Spleen (tissue), 11 donors: Measurements from ENCODE around the gene LIAS. TPM values are rescaled to one million over a fixed set of nuclear protein-coding genes. Genes with fewer than 3 reads are reported as not detected.

Experiments used
- DNase-seq: peaks from one replicate; pipeline ENCODE4 v3.0.0-alpha.2; 2020
- H3K27ac ChIP-seq, 8 donors: fragments of 200-600 bp; sonication (generic) in 7 of 8; 1 replicate in 4 of 8; 2 replicates in 4 of 8; pipeline versions ENCODE4 v1.5.0 to v1.8.0; 2016 to 2021; ENCODE audit warnings: inconsistent platforms in 4 of 8, mild to moderate bottlenecking in 4 of 8, moderate library complexity in 1 of 8
- H3K27me3 ChIP-seq, 7 donors: fragments of 200-600 bp; sonication (generic) in 6 of 7; replicated peaks in 1 of 7; 1 replicate in 4 of 7; 2 replicates in 3 of 7; pipeline versions ENCODE4 v1.5.0 to v1.8.0; 2016 to 2021; ENCODE audit warnings: inconsistent platforms in 3 of 7, mild to moderate bottlenecking in 1 of 7
- H3K36me3 ChIP-seq, 6 donors: fragments of 200-600 bp; sonication (generic) in 5 of 6; 1 replicate in 4 of 6; 2 replicates in 2 of 6; pipeline versions ENCODE4 v1.5.0 to v1.8.0; 2016 to 2021; ENCODE audit warnings: inconsistent platforms in 2 of 6
- H3K4me1 ChIP-seq, 6 donors: fragments of 200-600 bp; sonication (generic) in 5 of 6; 1 replicate in 3 of 6; 2 replicates in 3 of 6; pipeline versions ENCODE4 v1.5.0 to v1.8.0; 2016 to 2021; ENCODE audit warnings: inconsistent platforms in 3 of 6
- H3K4me3 ChIP-seq, 8 donors: fragments of 200-600 bp; sonication (generic) in 7 of 8; 1 replicate in 4 of 8; 2 replicates in 4 of 8; pipeline versions ENCODE4 v1.5.0 to v1.8.0; 2016 to 2021; ENCODE audit warnings: inconsistent platforms in 4 of 8, mild to moderate bottlenecking in 4 of 8, moderate library complexity in 2 of 8
- H3K9me3 ChIP-seq, 8 donors: fragments of 200-600 bp; sonication (generic) in 7 of 8; 1 replicate in 4 of 8; 2 replicates in 4 of 8; pipeline versions ENCODE4 v1.5.0 to v1.8.0; 2016 to 2021; ENCODE audit warnings: inconsistent platforms in 4 of 8
- POLR2A ChIP-seq, 3 donors: fragments of 450-650 bp; IDR thresholded peaks; one replicate each; pipeline ENCODE4 v1.5.1; 2017; ENCODE audit warnings: antibody characterized with exemption in 3 of 3, mild to moderate bottlenecking in 1 of 3
- POLR2AphosphoS5 ChIP-seq, 3 donors: sonication (generic); formaldehyde crosslinking; IDR thresholded peaks; one replicate each; pipeline ENCODE4 v1.5.1; 2017; ENCODE audit warnings: antibody characterized with exemption in 3 of 3
- WGBS, 5 donors: extraction: QIAGEN DNeasy Blood & Tissue Kit in 3 of 5; methylation state at CpG; one replicate each; pipeline versions ENCODE4 v1.1.5 to v1.1.7; 2013 to 2018; 5-methylcytosine and 5-hydroxymethylcytosine counted together
- intact Hi-C: fragments of 100-400 bp; cut with DNase I; formaldehyde crosslinking; loops from one replicate; pipeline ENCODE4 v1.15.0; 2023; ENCODE audit warnings: low total_unique reads
- polyA plus RNA-seq, 3 donors: library from polyadenylated mRNA; stranded (reverse); fragments of 200-250 nt; gene quantifications; one replicate each; pipeline ENCODE4 v1.2.1, GENCODE V29; 2013
- total RNA-seq, 7 donors: library from RNA; depleted of rRNA in 3 of 7; stranded (reverse); fragments of >200 nt in 3 of 7; fragmentation: NEBNext Ultra II Directional in 4 of 7; extraction: Animal tissue kit (Norgen Biotek cat#: 25700) in 4 of 7; gene quantifications; one replicate each; pipeline versions ENCODE4 v1.1.0 to v1.2.1, GENCODE V29; 2016 to 2021
- TF ChIP-seq, protein P1 (sequence below), 11 experiments: fragments of 200-600 bp in 7 of 11; fragments of 450-650 bp in 4 of 11; sonication (generic) in 4 of 11; IDR thresholded peaks in 8 of 11; conservative IDR thresholded peaks in 3 of 11; 1 replicate in 7 of 11; 2 replicates in 4 of 11; pipeline versions ENCODE4 v1.4.0 to v1.8.0; 2016 to 2021; ENCODE audit warnings: antibody characterized with exemption in 11 of 11, inconsistent platforms in 4 of 11, mild to moderate bottlenecking in 1 of 11
- donor health status: healthy with polysubstance abuse.
- donor health status: DM: no; HTN: no; CAD: no; lungs with moderate emphysema.
- donor health status: DM: no; HTN: no; CAD: no.
- donor health status: Bipolar disorder and iron deficiency.
- donor health status: healthy.
- donor health status: DM: no; HTN: no; CAD: no.
- donor health status: DM: yes; HTN: yes; CAD: no.

Gene LIAS
- total and polyA plus RNA-seq, 10 donors = 8.0 to 21.7 (median 16.1) TPM

DNA sequence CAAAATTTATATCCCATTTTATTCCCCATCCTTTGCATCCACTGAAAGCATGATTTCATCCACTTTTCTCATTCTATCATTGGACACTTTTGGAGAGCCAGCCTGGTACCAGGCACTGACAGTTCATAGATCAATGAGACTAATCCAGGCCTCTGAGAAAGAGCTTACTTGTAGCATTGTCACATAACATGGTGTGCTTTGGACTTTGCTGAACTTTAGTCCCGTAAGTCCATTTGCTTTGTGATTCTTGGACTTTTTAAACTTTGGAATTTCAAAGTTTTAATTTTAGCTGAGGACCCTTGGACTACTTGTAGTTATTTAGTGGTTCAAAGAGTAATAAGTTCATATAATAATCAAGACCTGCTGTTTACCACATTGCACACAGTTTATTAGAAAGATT, 11.5 kb downstream of the LIAS start:
- no peaks in the 10 kb centered on the region for H3K9me3 ChIP-seq
- TF ChIP-seq POLR2AphosphoS5 (IDR thresholded peaks at IDR 0.05) (no peak), POLR2A (IDR thresholded peaks at IDR 0.05) (no peak)
- TF ChIP-seq, protein P1, sequence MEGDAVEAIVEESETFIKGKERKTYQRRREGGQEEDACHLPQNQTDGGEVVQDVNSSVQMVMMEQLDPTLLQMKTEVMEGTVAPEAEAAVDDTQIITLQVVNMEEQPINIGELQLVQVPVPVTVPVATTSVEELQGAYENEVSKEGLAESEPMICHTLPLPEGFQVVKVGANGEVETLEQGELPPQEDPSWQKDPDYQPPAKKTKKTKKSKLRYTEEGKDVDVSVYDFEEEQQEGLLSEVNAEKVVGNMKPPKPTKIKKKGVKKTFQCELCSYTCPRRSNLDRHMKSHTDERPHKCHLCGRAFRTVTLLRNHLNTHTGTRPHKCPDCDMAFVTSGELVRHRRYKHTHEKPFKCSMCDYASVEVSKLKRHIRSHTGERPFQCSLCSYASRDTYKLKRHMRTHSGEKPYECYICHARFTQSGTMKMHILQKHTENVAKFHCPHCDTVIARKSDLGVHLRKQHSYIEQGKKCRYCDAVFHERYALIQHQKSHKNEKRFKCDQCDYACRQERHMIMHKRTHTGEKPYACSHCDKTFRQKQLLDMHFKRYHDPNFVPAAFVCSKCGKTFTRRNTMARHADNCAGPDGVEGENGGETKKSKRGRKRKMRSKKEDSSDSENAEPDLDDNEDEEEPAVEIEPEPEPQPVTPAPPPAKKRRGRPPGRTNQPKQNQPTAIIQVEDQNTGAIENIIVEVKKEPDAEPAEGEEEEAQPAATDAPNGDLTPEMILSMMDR (IDR thresholded peaks at IDR 0.05 in 8 of 11, conservative IDR thresholded peaks at IDR 0.05 in 3 of 11) = no peak
- intact Hi-C loops = no loop called here
- WGBS, 5 donors = 89 to 100% (median 96%) methylated on average over 1 of the region's 1 CpG
- peaks cover 0 to 74% (median 25%) of the 10 kb centered on the region in 6 donors for H3K36me3 ChIP-seq
- no peak overlapping the region for H3K4me3 ChIP-seq
- peak overlapping the region in 3 of 8 donors; percentile 62 to 64 (median 63) for H3K27ac ChIP-seq
- H3K4me1 ChIP-seq = peaks cover 0 to 13% (median 8%) of the 10 kb centered on the region in 6 donors
- DNase-seq = no peak
- no peaks in the 10 kb centered on the region for H3K27me3 ChIP-seq

DNA sequence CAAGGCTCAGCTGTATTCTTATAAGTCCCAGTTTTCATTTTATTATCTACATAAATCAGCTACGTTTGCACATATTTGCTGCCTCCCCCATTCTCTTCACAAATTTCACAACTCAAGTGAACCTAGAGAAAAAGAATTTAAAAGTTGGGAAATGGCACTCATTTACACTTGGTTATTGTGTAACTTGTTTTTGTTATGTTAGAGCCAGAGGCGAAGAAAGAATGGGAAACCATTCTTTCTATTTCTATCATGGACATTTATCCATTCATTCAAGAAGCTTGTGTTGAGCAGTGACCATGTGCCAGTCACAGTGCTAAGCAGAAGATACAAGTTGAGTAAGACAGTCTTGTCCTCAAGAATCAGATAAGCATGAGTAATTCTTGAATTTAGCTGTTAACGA, 13.5 kb downstream of the LIAS start:
- TF ChIP-seq, protein P1 (IDR thresholded peaks at IDR 0.05 in 8 of 11, conservative IDR thresholded peaks at IDR 0.05 in 3 of 11) = no peak
- TF ChIP-seq POLR2A (IDR thresholded peaks at IDR 0.05) (no peak), POLR2AphosphoS5 (IDR thresholded peaks at IDR 0.05) (no peak)
- WGBS, 5 donors = 80 to 92% (median 88%) methylated on average over 3 of the region's 3 CpGs
- intact Hi-C loops = no loop called here
- Histone ChIP-seq H3K4me3 (no peak overlapping the region), H3K36me3 (peaks cover 0 to 74% (median 21%) of the 10 kb centered on the region in 6 donors), H3K9me3 (no peaks in the 10 kb centered on the region), H3K27ac (no peak overlapping the region), H3K27me3 (no peaks in the 10 kb centered on the region), H3K4me1 (peaks cover 0 to 13% (median 8%) of the 10 kb centered on the region in 6 donors)
- no peak for DNase-seq

DNA sequence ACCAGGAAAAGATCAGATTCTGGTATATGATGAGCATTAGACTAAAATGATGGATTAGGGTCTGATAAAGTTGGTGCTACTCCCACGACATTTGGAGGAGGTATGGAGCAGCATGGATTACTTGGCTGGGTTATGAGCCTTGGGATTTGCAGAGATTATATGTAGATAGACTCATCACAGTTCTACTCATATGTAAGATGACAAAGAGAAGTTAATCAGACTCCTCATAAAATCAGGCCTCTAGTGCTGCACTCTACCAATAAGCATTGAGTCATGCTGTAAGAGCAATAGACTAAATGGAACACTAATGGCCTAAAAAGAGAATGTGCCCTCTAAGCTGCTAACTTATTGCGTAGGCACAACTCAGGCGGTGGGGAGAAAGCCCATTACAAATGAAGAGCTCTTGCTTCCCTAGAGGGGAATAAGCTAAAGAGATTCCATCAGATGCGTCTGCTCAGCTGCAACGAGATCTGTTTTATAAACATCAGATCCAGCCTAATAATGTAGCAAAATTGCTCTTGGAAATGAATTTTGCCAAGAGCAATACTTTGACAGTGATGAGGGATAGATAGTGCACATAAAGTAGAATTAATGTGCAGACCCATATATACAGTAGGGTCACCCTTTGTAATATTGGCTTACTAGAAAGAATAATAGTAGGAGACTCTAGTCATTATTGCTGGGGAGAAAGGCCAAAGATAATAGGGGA, 17.5 kb downstream of the LIAS start:
- Histone ChIP-seq H3K36me3 (peaks cover 0 to 68% (median 22%) of the 10 kb centered on the region in 6 donors), H3K27me3 (no peaks in the 10 kb centered on the region), H3K4me1 (peaks cover 0 to 5% (median 0%) of the 10 kb centered on the region in 6 donors), H3K9me3 (no peaks in the 10 kb centered on the region), H3K27ac (no peak overlapping the region), H3K4me3 (no peak overlapping the region)
- WGBS, 5 donors = 75 to 97% (median 92%) methylated on average over 5 of the region's 5 CpGs
- intact Hi-C loops = no loop called here
- no peak for DNase-seq
- TF ChIP-seq, protein P1 (IDR thresholded peaks at IDR 0.05 in 8 of 11, conservative IDR thresholded peaks at IDR 0.05 in 3 of 11) = no peak
- TF ChIP-seq POLR2AphosphoS5 (IDR thresholded peaks at IDR 0.05) = no peak
- no peak for TF ChIP-seq POLR2A (IDR thresholded peaks at IDR 0.05)

DNA sequence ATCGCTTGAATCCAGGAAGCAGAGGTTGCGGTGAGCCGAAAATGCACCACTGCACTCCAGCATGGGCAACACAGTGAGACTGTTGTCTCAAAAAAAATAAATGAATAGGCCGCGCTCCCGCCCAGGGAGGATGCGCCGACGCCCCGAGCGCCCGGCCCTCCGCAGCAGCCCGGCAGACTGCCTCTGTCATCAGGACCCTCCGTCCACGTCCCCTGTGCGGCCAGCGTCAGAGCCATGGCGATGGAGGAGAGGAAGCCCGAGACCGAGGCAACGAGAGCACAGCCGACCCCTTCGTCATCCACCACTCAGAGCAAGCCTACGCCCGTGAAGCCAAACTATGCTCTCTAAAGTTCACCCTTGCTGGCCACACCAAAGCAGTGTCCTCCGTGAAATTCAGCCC, 21.4 kb downstream of the LIAS start:
- Histone ChIP-seq H3K9me3 (peaks cover 0 to 11% (median 0%) of the 10 kb centered on the region in 8 donors), H3K27ac (no peak overlapping the region), H3K27me3 (no peaks in the 10 kb centered on the region), H3K4me1 (peaks cover 0 to 14% (median 0%) of the 10 kb centered on the region in 6 donors), H3K4me3 (no peak overlapping the region), H3K36me3 (peaks cover 0 to 31% (median 7%) of the 10 kb centered on the region in 6 donors)
- no peak for DNase-seq
- WGBS, 5 donors = 95 to 97% (median 96%) methylated on average over 15 to 27 of the region's 27 CpGs
- intact Hi-C loops = no loop called here
- TF ChIP-seq POLR2AphosphoS5 (IDR thresholded peaks at IDR 0.05) (peak in 1 of 3 donors; percentile 9), POLR2A (IDR thresholded peaks at IDR 0.05) (no peak)
- TF ChIP-seq, protein P1 (IDR thresholded peaks at IDR 0.05 in 8 of 11, conservative IDR thresholded peaks at IDR 0.05 in 3 of 11) = no peak
